ENCODE measurements around the gene ARHGAP26. TPM values are rescaled to one million over a fixed set of nuclear protein-coding genes. Genes with fewer than 3 reads are reported as not detected.

Gene ARHGAP26
- total and polyA plus RNA-seq, 2 experiments from 2014 or later = 9.5 to 16.8 TPM

DNA sequence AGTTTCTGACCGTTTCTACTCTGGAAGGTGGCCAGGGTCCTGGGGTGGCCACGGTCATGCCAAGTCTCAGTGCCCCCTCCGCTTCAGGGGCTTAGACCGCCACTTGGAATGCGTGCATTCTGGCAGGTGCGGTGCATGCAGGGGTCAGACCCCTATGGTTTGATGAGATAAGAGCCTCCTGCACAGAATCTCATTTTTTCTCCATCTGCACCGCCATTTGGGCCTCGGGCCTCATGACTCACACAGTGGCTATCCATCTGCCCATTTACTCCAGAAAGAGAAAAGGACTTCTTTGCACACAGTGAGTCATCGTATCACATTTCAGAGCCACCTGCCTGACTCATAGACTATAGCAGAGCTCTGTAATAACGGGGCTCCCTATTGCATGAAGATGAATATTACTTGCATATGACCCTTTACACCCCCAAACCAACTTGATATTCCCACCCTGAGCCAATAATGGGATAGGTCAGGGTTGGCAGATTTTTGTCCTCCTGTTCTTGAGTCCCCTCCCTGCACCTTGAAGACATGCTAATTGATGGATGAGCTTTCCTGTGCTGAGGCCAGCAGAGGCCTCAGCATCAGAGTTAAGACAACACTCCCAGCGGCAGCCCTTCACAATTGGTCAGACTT lies 475.9 kb downstream of the ARHGAP26 start:
- DNase-seq (ENCODE audit: low spot score) (no peak), ATAC-seq (no peak)
- Histone ChIP-seq H3K36me3 (ENCODE audit: insufficient read depth) (no peaks in the 10 kb centered on the region), H3K4me3 (no peak overlapping the region), H3F3A (replicated peaks; ENCODE audit: low read depth) (no peaks in the 10 kb centered on the region), H3K4me1 (ENCODE audit: insufficient read depth) (no peaks in the 10 kb centered on the region), H3K27me3 (ENCODE audit: insufficient read depth) (no peaks in the 10 kb centered on the region), H2AFZ (no peak overlapping the region), H3K27ac (ENCODE audit: low read depth) (no peak overlapping the region), H4K20me1 (replicated peaks; ENCODE audit: insufficient read depth) (no peaks in the 10 kb centered on the region), H3K79me2 (replicated peaks; ENCODE audit: insufficient read depth) (no peaks in the 10 kb centered on the region), H3K4me2 (no peak overlapping the region), H3K9me2 (ENCODE audit: insufficient read depth) (0 out of 2 replicates have a peak, but pooled peaks cover 11% of the 10 kb centered on the region)
- no peak overlapping the region for H3K4me3 Mint-ChIP-seq
- TF ChIP-seq, protein P1, sequence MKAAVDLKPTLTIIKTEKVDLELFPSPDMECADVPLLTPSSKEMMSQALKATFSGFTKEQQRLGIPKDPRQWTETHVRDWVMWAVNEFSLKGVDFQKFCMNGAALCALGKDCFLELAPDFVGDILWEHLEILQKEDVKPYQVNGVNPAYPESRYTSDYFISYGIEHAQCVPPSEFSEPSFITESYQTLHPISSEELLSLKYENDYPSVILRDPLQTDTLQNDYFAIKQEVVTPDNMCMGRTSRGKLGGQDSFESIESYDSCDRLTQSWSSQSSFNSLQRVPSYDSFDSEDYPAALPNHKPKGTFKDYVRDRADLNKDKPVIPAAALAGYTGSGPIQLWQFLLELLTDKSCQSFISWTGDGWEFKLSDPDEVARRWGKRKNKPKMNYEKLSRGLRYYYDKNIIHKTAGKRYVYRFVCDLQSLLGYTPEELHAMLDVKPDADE (IDR thresholded peaks at IDR 0.05) = no peak
- TF ChIP-seq CREB1 (CRISPR knock-in tag; IDR thresholded peaks at IDR 0.05; ENCODE audit: low read depth) = no peak
- no peak for TF ChIP-seq JUNB (IDR thresholded peaks at IDR 0.05; ENCODE audit: unreplicated experiment)
- TF ChIP-seq EZH2phosphoT487 (IDR thresholded peaks at IDR 0.05; ENCODE audit: unreplicated experiment) = no peak
- no peak for TF ChIP-seq ZNF331 (CRISPR knock-in tag; IDR thresholded peaks at IDR 0.05; ENCODE audit: low read depth)
- TF ChIP-seq NANOG (IDR thresholded peaks at IDR 0.05; ENCODE audit: borderline replicate concordance) = no peak
- TF ChIP-seq, protein P2, sequence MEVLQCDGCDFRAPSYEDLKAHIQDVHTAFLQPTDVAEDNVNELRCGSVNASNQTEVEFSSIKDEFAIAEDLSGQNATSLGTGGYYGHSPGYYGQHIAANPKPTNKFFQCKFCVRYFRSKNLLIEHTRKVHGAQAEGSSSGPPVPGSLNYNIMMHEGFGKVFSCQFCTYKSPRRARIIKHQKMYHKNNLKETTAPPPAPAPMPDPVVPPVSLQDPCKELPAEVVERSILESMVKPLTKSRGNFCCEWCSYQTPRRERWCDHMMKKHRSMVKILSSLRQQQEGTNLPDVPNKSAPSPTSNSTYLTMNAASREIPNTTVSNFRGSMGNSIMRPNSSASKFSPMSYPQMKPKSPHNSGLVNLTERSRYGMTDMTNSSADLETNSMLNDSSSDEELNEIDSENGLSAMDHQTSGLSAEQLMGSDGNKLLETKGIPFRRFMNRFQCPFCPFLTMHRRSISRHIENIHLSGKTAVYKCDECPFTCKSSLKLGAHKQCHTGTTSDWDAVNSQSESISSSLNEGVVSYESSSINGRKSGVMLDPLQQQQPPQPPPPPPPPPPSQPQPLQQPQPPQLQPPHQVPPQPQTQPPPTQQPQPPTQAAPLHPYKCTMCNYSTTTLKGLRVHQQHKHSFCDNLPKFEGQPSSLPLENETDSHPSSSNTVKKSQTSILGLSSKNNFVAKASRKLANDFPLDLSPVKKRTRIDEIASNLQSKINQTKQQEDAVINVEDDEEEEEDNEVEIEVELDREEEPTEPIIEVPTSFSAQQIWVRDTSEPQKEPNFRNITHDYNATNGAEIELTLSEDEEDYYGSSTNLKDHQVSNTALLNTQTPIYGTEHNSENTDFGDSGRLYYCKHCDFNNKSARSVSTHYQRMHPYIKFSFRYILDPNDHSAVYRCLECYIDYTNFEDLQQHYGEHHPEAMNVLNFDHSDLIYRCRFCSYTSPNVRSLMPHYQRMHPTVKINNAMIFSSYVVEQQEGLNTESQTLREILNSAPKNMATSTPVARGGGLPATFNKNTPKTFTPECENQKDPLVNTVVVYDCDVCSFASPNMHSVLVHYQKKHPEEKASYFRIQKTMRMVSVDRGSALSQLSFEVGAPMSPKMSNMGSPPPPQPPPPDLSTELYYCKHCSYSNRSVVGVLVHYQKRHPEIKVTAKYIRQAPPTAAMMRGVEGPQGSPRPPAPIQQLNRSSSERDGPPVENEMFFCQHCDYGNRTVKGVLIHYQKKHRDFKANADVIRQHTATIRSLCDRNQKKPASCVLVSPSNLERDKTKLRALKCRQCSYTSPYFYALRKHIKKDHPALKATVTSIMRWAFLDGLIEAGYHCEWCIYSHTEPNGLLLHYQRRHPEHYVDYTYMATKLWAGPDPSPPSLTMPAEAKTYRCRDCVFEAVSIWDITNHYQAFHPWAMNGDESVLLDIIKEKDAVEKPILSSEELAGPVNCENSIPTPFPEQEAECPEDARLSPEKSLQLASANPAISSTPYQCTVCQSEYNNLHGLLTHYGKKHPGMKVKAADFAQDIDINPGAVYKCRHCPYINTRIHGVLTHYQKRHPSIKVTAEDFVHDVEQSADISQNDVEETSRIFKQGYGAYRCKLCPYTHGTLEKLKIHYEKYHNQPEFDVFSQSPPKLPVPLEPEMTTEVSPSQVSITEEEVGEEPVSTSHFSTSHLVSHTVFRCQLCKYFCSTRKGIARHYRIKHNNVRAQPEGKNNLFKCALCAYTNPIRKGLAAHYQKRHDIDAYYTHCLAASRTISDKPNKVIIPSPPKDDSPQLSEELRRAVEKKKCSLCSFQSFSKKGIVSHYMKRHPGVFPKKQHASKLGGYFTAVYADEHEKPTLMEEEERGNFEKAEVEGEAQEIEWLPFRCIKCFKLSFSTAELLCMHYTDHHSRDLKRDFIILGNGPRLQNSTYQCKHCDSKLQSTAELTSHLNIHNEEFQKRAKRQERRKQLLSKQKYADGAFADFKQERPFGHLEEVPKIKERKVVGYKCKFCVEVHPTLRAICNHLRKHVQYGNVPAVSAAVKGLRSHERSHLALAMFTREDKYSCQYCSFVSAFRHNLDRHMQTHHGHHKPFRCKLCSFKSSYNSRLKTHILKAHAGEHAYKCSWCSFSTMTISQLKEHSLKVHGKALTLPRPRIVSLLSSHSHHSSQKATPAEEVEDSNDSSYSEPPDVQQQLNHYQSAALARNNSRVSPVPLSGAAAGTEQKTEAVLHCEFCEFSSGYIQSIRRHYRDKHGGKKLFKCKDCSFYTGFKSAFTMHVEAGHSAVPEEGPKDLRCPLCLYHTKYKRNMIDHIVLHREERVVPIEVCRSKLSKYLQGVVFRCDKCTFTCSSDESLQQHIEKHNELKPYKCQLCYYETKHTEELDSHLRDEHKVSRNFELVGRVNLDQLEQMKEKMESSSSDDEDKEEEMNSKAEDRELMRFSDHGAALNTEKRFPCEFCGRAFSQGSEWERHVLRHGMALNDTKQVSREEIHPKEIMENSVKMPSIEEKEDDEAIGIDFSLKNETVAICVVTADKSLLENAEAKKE (CRISPR knock-in tag; IDR thresholded peaks at IDR 0.05) = no peak
- TF ChIP-seq, protein P3, sequence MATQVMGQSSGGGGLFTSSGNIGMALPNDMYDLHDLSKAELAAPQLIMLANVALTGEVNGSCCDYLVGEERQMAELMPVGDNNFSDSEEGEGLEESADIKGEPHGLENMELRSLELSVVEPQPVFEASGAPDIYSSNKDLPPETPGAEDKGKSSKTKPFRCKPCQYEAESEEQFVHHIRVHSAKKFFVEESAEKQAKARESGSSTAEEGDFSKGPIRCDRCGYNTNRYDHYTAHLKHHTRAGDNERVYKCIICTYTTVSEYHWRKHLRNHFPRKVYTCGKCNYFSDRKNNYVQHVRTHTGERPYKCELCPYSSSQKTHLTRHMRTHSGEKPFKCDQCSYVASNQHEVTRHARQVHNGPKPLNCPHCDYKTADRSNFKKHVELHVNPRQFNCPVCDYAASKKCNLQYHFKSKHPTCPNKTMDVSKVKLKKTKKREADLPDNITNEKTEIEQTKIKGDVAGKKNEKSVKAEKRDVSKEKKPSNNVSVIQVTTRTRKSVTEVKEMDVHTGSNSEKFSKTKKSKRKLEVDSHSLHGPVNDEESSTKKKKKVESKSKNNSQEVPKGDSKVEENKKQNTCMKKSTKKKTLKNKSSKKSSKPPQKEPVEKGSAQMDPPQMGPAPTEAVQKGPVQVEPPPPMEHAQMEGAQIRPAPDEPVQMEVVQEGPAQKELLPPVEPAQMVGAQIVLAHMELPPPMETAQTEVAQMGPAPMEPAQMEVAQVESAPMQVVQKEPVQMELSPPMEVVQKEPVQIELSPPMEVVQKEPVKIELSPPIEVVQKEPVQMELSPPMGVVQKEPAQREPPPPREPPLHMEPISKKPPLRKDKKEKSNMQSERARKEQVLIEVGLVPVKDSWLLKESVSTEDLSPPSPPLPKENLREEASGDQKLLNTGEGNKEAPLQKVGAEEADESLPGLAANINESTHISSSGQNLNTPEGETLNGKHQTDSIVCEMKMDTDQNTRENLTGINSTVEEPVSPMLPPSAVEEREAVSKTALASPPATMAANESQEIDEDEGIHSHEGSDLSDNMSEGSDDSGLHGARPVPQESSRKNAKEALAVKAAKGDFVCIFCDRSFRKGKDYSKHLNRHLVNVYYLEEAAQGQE (IDR thresholded peaks at IDR 0.05; ENCODE audit: unreplicated experiment) = no peak
- peaks cover 7% of the 10 kb centered on the region for H3K4me1 Mint-ChIP-seq
- no peaks in the 10 kb centered on the region for H3K36me3 Mint-ChIP-seq (ENCODE audit: low read depth)
- no peaks in the 10 kb centered on the region; the same call in 1 of the 3 replicates for H3K9me3 Mint-ChIP-seq
- peaks cover 6% of the 10 kb centered on the region for H3K27me3 Mint-ChIP-seq (ENCODE audit: insufficient read depth, low read depth, poor library complexity)
- no peak overlapping the region for H3K27ac Mint-ChIP-seq

All from GM23338 (cell line).